GM18498 (cell line): ENCODE results near the gene SUCLG2.

Source experiments
- ATAC-seq: cut with Tn5 transposase; IDR thresholded peaks from one replicate; pipeline ENCODE4 v1.9.1; 2021; ENCODE audit warnings: mild to moderate bottlenecking, moderate library complexity; ENCODE audit not compliant: unreplicated experiment

The SUCLG2 gene

GRCh38 chr3:67462187-67462586 is 192.2 kb downstream of the SUCLG2 start:
- ATAC-seq: no peak

GRCh38 chr3:67461667-67462142 is 192.7 kb downstream of the SUCLG2 start:
- no peak for ATAC-seq

- ATAC-seq: no peak
These were observed 193.4 kb downstream of the SUCLG2 start for GRCh38 chr3:67460841-67461510.

- ATAC-seq: no peak
These were observed 194.6 kb downstream of the SUCLG2 start for GRCh38 chr3:67459796-67460195.

- ATAC-seq: no peak
These were observed 195.4 kb downstream of the SUCLG2 start for GRCh38 chr3:67458896-67459530.

GRCh38 chr3:67458408-67458807 is 196.0 kb downstream of the SUCLG2 start:
- ATAC-seq: no peak

- ATAC-seq: no peak
These were observed 200.8 kb downstream of the SUCLG2 start for GRCh38 chr3:67453628-67454027.

GRCh38 chr3:67450153-67450552 is 204.3 kb downstream of the SUCLG2 start:
- ATAC-seq: no peak

GRCh38 chr3:67447393-67447792 is 207.0 kb downstream of the SUCLG2 start:
- no peak for ATAC-seq

GRCh38 chr3:67437789-67438188 is 216.6 kb downstream of the SUCLG2 start:
- no peak for ATAC-seq

GRCh38 chr3:67437090-67437489 is 217.3 kb downstream of the SUCLG2 start:
- no peak for ATAC-seq

GRCh38 chr3:67433109-67433508 is 221.3 kb downstream of the SUCLG2 start:
- ATAC-seq: no peak

GRCh38 chr3:67431887-67432286 is 222.5 kb downstream of the SUCLG2 start:
- ATAC-seq: no peak

GRCh38 chr3:67423722-67424121 is 230.7 kb downstream of the SUCLG2 start:
- no peak for ATAC-seq

GRCh38 chr3:67421912-67422311 is 232.5 kb downstream of the SUCLG2 start:
- ATAC-seq: no peak

- ATAC-seq: no peak
These were observed 234.6 kb downstream of the SUCLG2 start for GRCh38 chr3:67419779-67420178.

GRCh38 chr3:67419218-67419529 is 235.2 kb downstream of the SUCLG2 start:
- no peak for ATAC-seq

GRCh38 chr3:67418426-67419217 is 235.8 kb downstream of the SUCLG2 start:
- ATAC-seq: no peak

GRCh38 chr3:67416703-67417102 is 237.7 kb downstream of the SUCLG2 start:
- no peak for ATAC-seq

- no peak for ATAC-seq
These were observed 238.9 kb downstream of the SUCLG2 start for GRCh38 chr3:67415511-67415910.

GRCh38 chr3:67414740-67415139 is 239.7 kb downstream of the SUCLG2 start:
- no peak for ATAC-seq

- ATAC-seq: no peak
These were observed 249.2 kb downstream of the SUCLG2 start for GRCh38 chr3:67405193-67405592.
